ENCODE data around the gene ATP1A2. TPM values are rescaled to one million over a fixed set of nuclear protein-coding genes. Genes with fewer than 3 reads are reported as not detected.

ATP1A2 gene
- total RNA-seq, 1 experiment from 2014 or later, result 23.2 TPM

DNA sequence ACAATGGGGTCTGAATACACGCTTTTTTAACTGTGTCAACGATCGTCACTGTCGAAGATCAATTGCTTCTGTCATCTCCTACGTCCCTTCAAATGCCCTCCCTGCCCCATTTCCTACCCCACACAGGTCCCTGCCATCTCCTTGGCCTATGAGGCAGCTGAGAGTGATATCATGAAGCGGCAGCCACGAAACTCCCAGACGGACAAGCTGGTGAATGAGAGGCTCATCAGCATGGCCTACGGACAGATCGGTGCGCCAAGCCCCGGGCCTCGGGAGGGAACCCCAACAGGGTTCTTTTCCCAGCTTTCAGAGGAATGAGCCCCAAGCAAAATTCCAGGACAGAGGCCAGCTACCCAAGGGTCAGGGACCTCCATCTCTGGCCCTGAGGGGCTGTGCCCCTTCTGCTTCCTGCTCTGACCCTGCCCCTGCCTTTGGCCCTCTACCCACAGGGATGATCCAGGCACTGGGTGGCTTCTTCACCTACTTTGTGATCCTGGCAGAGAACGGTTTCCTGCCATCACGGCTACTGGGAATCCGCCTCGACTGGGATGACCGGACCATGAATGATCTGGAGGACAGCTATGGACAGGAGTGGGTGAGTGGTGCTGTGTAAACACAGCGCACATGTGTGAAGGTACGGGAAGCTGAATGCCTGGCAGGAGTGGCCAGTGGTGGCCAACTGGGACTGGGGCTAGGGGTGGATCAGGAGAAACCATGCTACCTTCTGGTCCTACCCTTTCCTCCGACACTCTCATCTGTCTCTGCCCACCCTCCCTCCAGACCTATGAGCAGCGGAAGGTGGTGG is 20.8 kb downstream of the ATP1A2 start (continued):
- no peak for TF ChIP-seq ZSCAN18 (CRISPR knock-in tag; IDR thresholded peaks at IDR 0.05)

GRCh38 chr1:160136926-160137200 is 21.3 kb downstream of the ATP1A2 start:
- CTCF ChIA-PET, result no interaction called here
- Mint-ChIP-seq H3K36me3 (peaks cover 16% of the 10 kb centered on the region), H3K4me1 (peaks cover 5% of the 10 kb centered on the region; the same call in 1 of the 2 replicates), H3K27me3 (ENCODE audit: low read depth) (no peaks in the 10 kb centered on the region), H3K9me3 (no peaks in the 10 kb centered on the region), H3K27ac (no peak overlapping the region), H3K4me3 (no peak overlapping the region)
- DNase-seq (ENCODE audit: low spot score) (no peak), ATAC-seq (no peak)
- TF ChIP-seq ZNF512 (CRISPR knock-in tag; IDR thresholded peaks at IDR 0.05; ENCODE audit: borderline replicate concordance), result no peak
- TF ChIP-seq TP53 (CRISPR knock-in tag; IDR thresholded peaks at IDR 0.05), result no peak
- no peak for TF ChIP-seq ZNF281 (CRISPR knock-in tag; IDR thresholded peaks at IDR 0.05)
- POLR2A ChIA-PET, result no interaction called here

DNA sequence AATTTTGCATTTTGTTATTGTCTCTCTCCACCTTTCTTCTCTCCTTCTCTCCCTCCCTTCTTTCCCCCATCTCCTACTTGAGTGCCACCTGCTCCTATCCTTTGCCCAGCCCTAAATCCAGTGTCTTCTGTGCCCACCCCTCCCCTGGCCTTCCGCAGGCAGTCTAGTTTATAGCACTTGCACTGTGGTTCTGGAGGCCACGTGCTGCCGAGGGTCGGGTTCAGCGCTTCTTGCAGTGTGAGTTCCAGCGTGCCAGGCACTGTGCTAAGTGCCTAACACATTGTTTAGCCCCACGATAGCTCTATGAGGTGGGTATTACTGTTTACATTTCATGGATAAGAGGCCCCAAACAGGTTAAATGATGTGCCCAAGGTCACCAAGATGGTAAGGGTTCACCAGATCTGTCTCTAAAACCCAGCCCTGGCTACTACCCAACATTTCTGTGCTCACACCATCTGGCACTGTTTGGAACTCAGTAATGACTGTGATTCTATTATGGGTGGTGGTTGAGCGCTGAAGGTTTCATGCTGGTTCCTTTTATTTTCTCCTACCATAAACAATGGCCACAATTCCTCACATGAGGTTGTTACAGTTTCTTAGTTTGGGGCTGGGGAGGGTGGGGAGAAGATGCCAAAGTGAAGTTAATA is 21.8 kb downstream of the ATP1A2 start:
- CTCF ChIA-PET, result no interaction called here
- ATAC-seq, result no peak
- Mint-ChIP-seq H3K9me3 (no peaks in the 10 kb centered on the region), H3K27me3 (ENCODE audit: low read depth) (no peaks in the 10 kb centered on the region), H3K27ac (no peak overlapping the region), H3K4me3 (no peak overlapping the region), H3K4me1 (peaks cover 5% of the 10 kb centered on the region; the same call in 1 of the 2 replicates), H3K36me3 (peaks cover 16% of the 10 kb centered on the region)
- no peak for DNase-seq (ENCODE audit: low spot score)
- no peak for TF ChIP-seq SOX15 (CRISPR knock-in tag; IDR thresholded peaks at IDR 0.05)
- no peak for TF ChIP-seq ZNF219 (CRISPR knock-in tag; IDR thresholded peaks at IDR 0.05; ENCODE audit: borderline replicate concordance)
- no peak for TF ChIP-seq ZNF232 (CRISPR knock-in tag; IDR thresholded peaks at IDR 0.05)
- TF ChIP-seq FOXJ3 (CRISPR knock-in tag; IDR thresholded peaks at IDR 0.05; ENCODE audit: borderline replicate concordance), result no peak
- TF ChIP-seq TCF7 (CRISPR knock-in tag; IDR thresholded peaks at IDR 0.05; ENCODE audit: low read depth), result no peak
- TF ChIP-seq ZNF423 (CRISPR knock-in tag; IDR thresholded peaks at IDR 0.05), result no peak
- no peak for TF ChIP-seq NFE2L1 (CRISPR knock-in tag; IDR thresholded peaks at IDR 0.05)
- TF ChIP-seq FOXP1 (CRISPR knock-in tag; IDR thresholded peaks at IDR 0.05; ENCODE audit: borderline replicate concordance), result no peak
- TF ChIP-seq, protein P1, sequence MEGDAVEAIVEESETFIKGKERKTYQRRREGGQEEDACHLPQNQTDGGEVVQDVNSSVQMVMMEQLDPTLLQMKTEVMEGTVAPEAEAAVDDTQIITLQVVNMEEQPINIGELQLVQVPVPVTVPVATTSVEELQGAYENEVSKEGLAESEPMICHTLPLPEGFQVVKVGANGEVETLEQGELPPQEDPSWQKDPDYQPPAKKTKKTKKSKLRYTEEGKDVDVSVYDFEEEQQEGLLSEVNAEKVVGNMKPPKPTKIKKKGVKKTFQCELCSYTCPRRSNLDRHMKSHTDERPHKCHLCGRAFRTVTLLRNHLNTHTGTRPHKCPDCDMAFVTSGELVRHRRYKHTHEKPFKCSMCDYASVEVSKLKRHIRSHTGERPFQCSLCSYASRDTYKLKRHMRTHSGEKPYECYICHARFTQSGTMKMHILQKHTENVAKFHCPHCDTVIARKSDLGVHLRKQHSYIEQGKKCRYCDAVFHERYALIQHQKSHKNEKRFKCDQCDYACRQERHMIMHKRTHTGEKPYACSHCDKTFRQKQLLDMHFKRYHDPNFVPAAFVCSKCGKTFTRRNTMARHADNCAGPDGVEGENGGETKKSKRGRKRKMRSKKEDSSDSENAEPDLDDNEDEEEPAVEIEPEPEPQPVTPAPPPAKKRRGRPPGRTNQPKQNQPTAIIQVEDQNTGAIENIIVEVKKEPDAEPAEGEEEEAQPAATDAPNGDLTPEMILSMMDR (IDR thresholded peaks at IDR 0.05), result no peak
- TF ChIP-seq ERG (CRISPR knock-in tag; IDR thresholded peaks at IDR 0.05), result no peak
- TF ChIP-seq TP53 (CRISPR knock-in tag; IDR thresholded peaks at IDR 0.05), result no peak
- POLR2A ChIA-PET, result no interaction called here

Measured in WTC11 (cell line).